Keratinocyte (primary cell): ENCODE results near the gene PLXNA1.

ENCODE experiments used
- EZH2 ChIP-seq: IDR thresholded peaks from one replicate; pipeline ENCODE4 v1.6.1; 2012; ENCODE audit warnings: inconsistent platforms, mild to moderate bottlenecking, low read length, moderate library complexity
- TF ChIP-seq, protein P1 (sequence below), 3 experiments: IDR thresholded peaks in 1 of 3; conservative IDR thresholded peaks in 1 of 3; optimal IDR thresholded peaks in 1 of 3; 2 replicates in 2 of 3; 3 replicates in 1 of 3; pipeline versions ENCODE3 to v1.5.1; 2011; ENCODE audit warnings: low read length in 3 of 3, mild to moderate bottlenecking in 3 of 3, moderate library complexity in 2 of 3, control low read depth in 1 of 3, inconsistent platforms in 1 of 3; ENCODE audit not compliant: insufficient read depth in 2 of 3; ENCODE audit errors: extremely low read depth in 1 of 3

DNA sequence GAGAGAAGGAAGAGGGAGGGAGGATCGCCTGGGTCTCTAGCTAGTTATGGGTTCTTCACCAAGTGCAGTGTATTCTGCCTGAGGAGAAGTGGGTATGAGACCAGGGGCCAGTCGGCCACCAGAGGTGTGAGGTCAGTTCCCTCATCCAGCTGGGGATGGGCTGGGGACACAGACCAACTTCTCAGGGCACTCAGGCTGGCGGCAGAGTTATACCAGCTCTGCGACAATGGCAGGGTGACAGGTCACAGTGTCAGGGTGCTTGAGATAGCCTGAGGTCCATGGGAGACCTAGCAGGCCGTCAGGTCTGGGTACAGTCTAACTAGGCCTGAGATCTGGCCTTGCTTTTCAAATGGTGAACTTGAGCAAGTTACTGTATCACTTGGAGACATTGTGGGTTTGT, 31.4 kb upstream of the PLXNA1 start:
- TF ChIP-seq, protein P1, sequence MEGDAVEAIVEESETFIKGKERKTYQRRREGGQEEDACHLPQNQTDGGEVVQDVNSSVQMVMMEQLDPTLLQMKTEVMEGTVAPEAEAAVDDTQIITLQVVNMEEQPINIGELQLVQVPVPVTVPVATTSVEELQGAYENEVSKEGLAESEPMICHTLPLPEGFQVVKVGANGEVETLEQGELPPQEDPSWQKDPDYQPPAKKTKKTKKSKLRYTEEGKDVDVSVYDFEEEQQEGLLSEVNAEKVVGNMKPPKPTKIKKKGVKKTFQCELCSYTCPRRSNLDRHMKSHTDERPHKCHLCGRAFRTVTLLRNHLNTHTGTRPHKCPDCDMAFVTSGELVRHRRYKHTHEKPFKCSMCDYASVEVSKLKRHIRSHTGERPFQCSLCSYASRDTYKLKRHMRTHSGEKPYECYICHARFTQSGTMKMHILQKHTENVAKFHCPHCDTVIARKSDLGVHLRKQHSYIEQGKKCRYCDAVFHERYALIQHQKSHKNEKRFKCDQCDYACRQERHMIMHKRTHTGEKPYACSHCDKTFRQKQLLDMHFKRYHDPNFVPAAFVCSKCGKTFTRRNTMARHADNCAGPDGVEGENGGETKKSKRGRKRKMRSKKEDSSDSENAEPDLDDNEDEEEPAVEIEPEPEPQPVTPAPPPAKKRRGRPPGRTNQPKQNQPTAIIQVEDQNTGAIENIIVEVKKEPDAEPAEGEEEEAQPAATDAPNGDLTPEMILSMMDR (optimal IDR thresholded peaks at IDR 0.05 in 1 of 3, IDR thresholded peaks at IDR 0.05 in 1 of 3, conservative IDR thresholded peaks at IDR 0.05 in 1 of 3; ENCODE audit: extremely low read depth in 1 of 3, insufficient read depth in 2 of 3, low read length in 3 of 3): no peak
- TF ChIP-seq EZH2: no peak
